Spleen (tissue), 7 donors: Measurements from ENCODE around the gene OR4P4.

Source experiments
- POLR2A ChIP-seq, 3 donors: fragments of 450-650 bp; IDR thresholded peaks; one replicate each; pipeline ENCODE4 v1.5.1; 2017; ENCODE audit warnings: antibody characterized with exemption in 3 of 3, mild to moderate bottlenecking in 1 of 3
- POLR2AphosphoS5 ChIP-seq, 3 donors: sonication (generic); formaldehyde crosslinking; IDR thresholded peaks; one replicate each; pipeline ENCODE4 v1.5.1; 2017; ENCODE audit warnings: antibody characterized with exemption in 3 of 3
- TF ChIP-seq, protein P1 (sequence below), 11 experiments: fragments of 200-600 bp in 7 of 11; fragments of 450-650 bp in 4 of 11; sonication (generic) in 4 of 11; IDR thresholded peaks in 8 of 11; conservative IDR thresholded peaks in 3 of 11; 1 replicate in 7 of 11; 2 replicates in 4 of 11; pipeline versions ENCODE4 v1.4.0 to v1.8.0; 2016 to 2021; ENCODE audit warnings: antibody characterized with exemption in 11 of 11, inconsistent platforms in 4 of 11, mild to moderate bottlenecking in 1 of 11
- donor health status: DM: no; HTN: no; CAD: no; lungs with moderate emphysema.
- donor health status: DM: no; HTN: no; CAD: no.
- donor health status: DM: no; HTN: no; CAD: no.

DNA sequence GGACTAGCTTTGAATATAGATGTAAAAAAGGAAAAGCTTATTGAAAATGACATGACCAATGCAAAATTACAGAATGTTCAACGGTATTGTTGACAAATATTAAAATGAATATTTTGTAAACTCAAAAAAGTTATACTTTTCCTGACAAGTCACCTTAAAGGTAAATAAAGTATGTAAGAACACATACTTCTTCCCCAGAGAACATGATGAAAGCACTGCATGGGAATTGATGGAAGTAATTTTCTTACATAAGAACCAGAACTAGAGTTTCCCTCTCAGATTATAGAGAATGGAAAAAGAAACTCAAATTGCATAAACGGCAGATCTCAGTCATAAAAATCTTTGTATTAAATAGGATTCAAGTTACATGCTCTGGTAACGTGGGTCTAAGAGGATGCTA lies at the start of gene OR4P4:
- TF ChIP-seq, protein P1, sequence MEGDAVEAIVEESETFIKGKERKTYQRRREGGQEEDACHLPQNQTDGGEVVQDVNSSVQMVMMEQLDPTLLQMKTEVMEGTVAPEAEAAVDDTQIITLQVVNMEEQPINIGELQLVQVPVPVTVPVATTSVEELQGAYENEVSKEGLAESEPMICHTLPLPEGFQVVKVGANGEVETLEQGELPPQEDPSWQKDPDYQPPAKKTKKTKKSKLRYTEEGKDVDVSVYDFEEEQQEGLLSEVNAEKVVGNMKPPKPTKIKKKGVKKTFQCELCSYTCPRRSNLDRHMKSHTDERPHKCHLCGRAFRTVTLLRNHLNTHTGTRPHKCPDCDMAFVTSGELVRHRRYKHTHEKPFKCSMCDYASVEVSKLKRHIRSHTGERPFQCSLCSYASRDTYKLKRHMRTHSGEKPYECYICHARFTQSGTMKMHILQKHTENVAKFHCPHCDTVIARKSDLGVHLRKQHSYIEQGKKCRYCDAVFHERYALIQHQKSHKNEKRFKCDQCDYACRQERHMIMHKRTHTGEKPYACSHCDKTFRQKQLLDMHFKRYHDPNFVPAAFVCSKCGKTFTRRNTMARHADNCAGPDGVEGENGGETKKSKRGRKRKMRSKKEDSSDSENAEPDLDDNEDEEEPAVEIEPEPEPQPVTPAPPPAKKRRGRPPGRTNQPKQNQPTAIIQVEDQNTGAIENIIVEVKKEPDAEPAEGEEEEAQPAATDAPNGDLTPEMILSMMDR (IDR thresholded peaks at IDR 0.05 in 8 of 11, conservative IDR thresholded peaks at IDR 0.05 in 3 of 11), result no peak
- TF ChIP-seq POLR2A (IDR thresholded peaks at IDR 0.05), result no peak
- TF ChIP-seq POLR2AphosphoS5 (IDR thresholded peaks at IDR 0.05), result no peak
